ENCODE results near the gene LIN7C. TPM values are rescaled to one million over a fixed set of nuclear protein-coding genes. Genes with fewer than 3 reads are reported as not detected.
A peak's percentile ranks its signal among the peaks of the same experiment; 100 is the strongest.

The LIN7C gene
- total RNA-seq, 1 experiment from 2014 or later: 131 TPM

DNA sequence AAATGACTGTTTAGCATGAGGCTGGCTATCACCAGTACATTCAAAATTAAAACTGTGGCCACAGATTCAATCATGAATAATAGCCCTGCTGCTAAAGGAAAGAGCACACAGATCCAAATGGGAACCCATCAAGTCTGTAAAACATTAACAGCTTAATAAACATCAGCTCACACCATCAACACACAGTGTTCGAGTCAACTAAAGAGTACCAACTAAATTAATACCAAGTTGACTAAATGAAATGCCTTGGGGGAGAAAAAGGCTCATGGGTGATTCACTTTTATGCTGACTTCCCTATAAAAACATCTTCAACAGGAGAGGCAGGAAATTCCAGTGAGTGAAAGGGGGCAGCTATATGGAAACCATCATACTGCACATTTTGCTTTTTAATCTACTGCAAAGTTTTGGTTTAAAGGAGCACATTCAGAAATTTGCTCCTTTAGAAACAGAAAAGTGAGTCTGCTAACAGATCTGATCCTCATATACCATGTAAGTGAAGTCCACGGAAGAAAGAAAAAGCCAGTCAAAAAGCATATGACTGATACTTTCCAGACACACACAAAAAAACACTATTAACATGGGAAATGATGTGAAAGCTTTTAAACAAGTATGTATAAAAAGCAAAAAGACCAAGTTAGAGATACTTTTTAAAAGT is 50.3 kb downstream of the LIN7C start:
- H3K27ac ChIP-seq (ENCODE audit: low read depth, low read length, poor library complexity, severe bottlenecking): no peak overlapping the region
- peaks cover 33% of the 10 kb centered on the region for H3K4me1 ChIP-seq (ENCODE audit: insufficient read depth, low read length, poor library complexity, severe bottlenecking)
- H3K27me3 ChIP-seq (replicated peaks; ENCODE audit: insufficient read depth, low read depth, low read length, poor library complexity): no peaks in the 10 kb centered on the region
- BruUV-seq (replicated peaks): no TSS peak
- no peaks in the 10 kb centered on the region for H3K36me3 ChIP-seq (ENCODE audit: insufficient read depth, low read length, poor library complexity, severe bottlenecking)
- POLR2A ChIA-PET (ENCODE audit: low non-redundant PET): no interaction called here
- H3K9me3 ChIP-seq (ENCODE audit: low read depth, low read length, poor library complexity, severe bottlenecking): no peaks in the 10 kb centered on the region
- no peak overlapping the region for H3K4me3 ChIP-seq (ENCODE audit: low read depth, low read length, poor library complexity, severe bottlenecking)
- no peak for TF ChIP-seq EZH2 (IDR thresholded peaks at IDR 0.05; ENCODE audit: borderline replicate concordance, low read depth, low read length, poor library complexity, severe bottlenecking)
- TF ChIP-seq, protein P1, sequence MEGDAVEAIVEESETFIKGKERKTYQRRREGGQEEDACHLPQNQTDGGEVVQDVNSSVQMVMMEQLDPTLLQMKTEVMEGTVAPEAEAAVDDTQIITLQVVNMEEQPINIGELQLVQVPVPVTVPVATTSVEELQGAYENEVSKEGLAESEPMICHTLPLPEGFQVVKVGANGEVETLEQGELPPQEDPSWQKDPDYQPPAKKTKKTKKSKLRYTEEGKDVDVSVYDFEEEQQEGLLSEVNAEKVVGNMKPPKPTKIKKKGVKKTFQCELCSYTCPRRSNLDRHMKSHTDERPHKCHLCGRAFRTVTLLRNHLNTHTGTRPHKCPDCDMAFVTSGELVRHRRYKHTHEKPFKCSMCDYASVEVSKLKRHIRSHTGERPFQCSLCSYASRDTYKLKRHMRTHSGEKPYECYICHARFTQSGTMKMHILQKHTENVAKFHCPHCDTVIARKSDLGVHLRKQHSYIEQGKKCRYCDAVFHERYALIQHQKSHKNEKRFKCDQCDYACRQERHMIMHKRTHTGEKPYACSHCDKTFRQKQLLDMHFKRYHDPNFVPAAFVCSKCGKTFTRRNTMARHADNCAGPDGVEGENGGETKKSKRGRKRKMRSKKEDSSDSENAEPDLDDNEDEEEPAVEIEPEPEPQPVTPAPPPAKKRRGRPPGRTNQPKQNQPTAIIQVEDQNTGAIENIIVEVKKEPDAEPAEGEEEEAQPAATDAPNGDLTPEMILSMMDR (conservative IDR thresholded peaks at IDR 0.05; ENCODE audit: low read depth, low read length): no peak
- intact Hi-C loops (cut with micrococcal nuclease; ENCODE audit: unreplicated experiment): no loop called here
- DNase-seq (ENCODE audit: low spot score): peak; percentile 56
- CTCF ChIA-PET: no interaction called here

DNA sequence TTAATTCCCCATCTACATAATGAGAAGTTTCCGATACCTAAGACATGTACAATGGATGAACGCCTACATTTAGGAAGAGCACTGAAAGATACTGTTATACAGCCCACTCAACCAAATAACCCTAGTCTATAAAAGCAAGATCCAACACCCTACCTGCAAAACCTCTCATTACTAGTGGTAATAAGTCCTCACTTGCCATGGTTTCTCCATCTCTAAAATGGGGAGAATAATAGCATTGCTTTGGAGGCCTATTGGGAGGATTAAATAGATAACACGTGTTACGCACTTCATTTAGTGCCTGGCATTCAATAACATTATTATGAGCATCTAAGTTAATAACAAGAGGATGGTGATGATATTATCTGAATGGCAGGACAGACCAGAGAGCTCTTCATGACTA is 50.9 kb downstream of the LIN7C start:
- TF ChIP-seq EZH2 (IDR thresholded peaks at IDR 0.05; ENCODE audit: borderline replicate concordance, low read depth, low read length, poor library complexity, severe bottlenecking): no peak
- TF ChIP-seq, protein P1 (conservative IDR thresholded peaks at IDR 0.05; ENCODE audit: low read depth, low read length): no peak
- POLR2A ChIA-PET (ENCODE audit: low non-redundant PET): no interaction called here
- Histone ChIP-seq H3K9me3 (ENCODE audit: low read depth, low read length, poor library complexity, severe bottlenecking) (no peaks in the 10 kb centered on the region), H3K4me3 (ENCODE audit: low read depth, low read length, poor library complexity, severe bottlenecking) (no peak overlapping the region), H3K27me3 (replicated peaks; ENCODE audit: insufficient read depth, low read depth, low read length, poor library complexity) (no peaks in the 10 kb centered on the region), H3K4me1 (ENCODE audit: insufficient read depth, low read length, poor library complexity, severe bottlenecking) (peaks cover 39% of the 10 kb centered on the region), H3K36me3 (ENCODE audit: insufficient read depth, low read length, poor library complexity, severe bottlenecking) (no peaks in the 10 kb centered on the region), H3K27ac (ENCODE audit: low read depth, low read length, poor library complexity, severe bottlenecking) (no peak overlapping the region)
- no TSS peak for BruUV-seq (replicated peaks)
- intact Hi-C loops (cut with micrococcal nuclease; ENCODE audit: unreplicated experiment): no loop called here
- CTCF ChIA-PET: no interaction called here
- DNase-seq (ENCODE audit: low spot score): no peak

DNA sequence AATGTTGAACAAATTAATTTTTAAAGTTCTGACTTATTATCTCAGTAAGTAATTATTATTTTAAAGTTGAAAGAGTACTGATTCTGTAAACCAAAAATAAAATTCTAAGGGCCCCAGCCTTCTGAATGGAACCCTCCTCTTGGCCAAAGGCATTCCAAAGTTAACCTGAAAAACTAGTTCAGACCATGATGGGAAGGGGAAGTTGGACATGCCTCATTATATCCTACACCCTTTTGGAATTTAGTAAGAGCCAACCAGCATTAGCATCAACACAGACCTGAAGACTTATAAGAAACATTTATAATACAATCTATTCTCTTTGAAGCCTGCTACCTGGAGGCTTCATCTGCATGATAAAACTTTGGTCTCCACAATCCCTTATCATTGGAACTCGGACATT is 52.9 kb downstream of the LIN7C start:
- no TSS peak for BruUV-seq (replicated peaks)
- peaks cover 35% of the 10 kb centered on the region for H3K4me1 ChIP-seq (ENCODE audit: insufficient read depth, low read length, poor library complexity, severe bottlenecking)
- no peak overlapping the region for H3K4me3 ChIP-seq (ENCODE audit: low read depth, low read length, poor library complexity, severe bottlenecking)
- DNase-seq (ENCODE audit: low spot score): no peak
- no peaks in the 10 kb centered on the region for H3K9me3 ChIP-seq (ENCODE audit: low read depth, low read length, poor library complexity, severe bottlenecking)
- no peaks in the 10 kb centered on the region for H3K36me3 ChIP-seq (ENCODE audit: insufficient read depth, low read length, poor library complexity, severe bottlenecking)
- intact Hi-C loops (cut with micrococcal nuclease; ENCODE audit: unreplicated experiment): no loop called here
- ChIA-PET POLR2A (ENCODE audit: low non-redundant PET) (no interaction called here), CTCF (no interaction called here)
- no peaks in the 10 kb centered on the region for H3K27me3 ChIP-seq (replicated peaks; ENCODE audit: insufficient read depth, low read depth, low read length, poor library complexity)
- no peak for TF ChIP-seq EZH2 (IDR thresholded peaks at IDR 0.05; ENCODE audit: borderline replicate concordance, low read depth, low read length, poor library complexity, severe bottlenecking)
- TF ChIP-seq, protein P1 (conservative IDR thresholded peaks at IDR 0.05; ENCODE audit: low read depth, low read length): no peak
- H3K27ac ChIP-seq (ENCODE audit: low read depth, low read length, poor library complexity, severe bottlenecking): no peak overlapping the region

Measured in A673 (cell line).